Mucosa of descending colon (tissue), 3 donors: ENCODE measurements around the gene HS6ST3. TPM values are rescaled to one million over a fixed set of nuclear protein-coding genes. Genes with fewer than 3 reads are reported as not detected.

ENCODE experiments used
- ATAC-seq: fragments of 200-7000 bp; cut with Tn5 transposase; one replicate; pipeline ENCODE4 v1.9.1; 2020; ENCODE audit warnings: mild to moderate bottlenecking, moderate library complexity
- DNase-seq, 3 donors: peaks; one replicate each; pipeline ENCODE4 v3.0.0-alpha.2; 2020
- H3K36me3 ChIP-seq: fragments of 200-600 bp; one replicate; pipeline ENCODE4 v1.8.0; 2021; ENCODE audit warnings: low read depth, mild to moderate bottlenecking
- H3K4me1 ChIP-seq: fragments of 200-600 bp; one replicate; pipeline ENCODE4 v1.8.0; 2021; ENCODE audit warnings: low read depth, mild to moderate bottlenecking
- H3K4me3 ChIP-seq: fragments of 200-600 bp; one replicate; pipeline ENCODE4 v1.8.0; 2021; ENCODE audit warnings: mild to moderate bottlenecking
- H3K9me3 ChIP-seq: fragments of 200-600 bp; one replicate; pipeline ENCODE4 v1.8.0; 2021; ENCODE audit warnings: mild to moderate bottlenecking
- intact Hi-C, 2 donors: fragments of 100-400 bp; cut with DNase I in 1 of 2; cut with micrococcal nuclease in 1 of 2; formaldehyde crosslinking; loops; one replicate each; pipeline versions ENCODE4 v1.11.0 to v1.11.1; 2022; cut with DNase I, micrococcal nuclease
- total RNA-seq, 3 donors: library from RNA; stranded (reverse); fragmentation: NEBNext Ultra II Directional in 2 of 3; extraction: Animal tissue kit (Norgen Biotek cat#: 25700) in 2 of 3; gene quantifications; one replicate each; pipeline versions ENCODE4 v1.2.1 to v1.2.4, GENCODE V29; 2021 to 2023
- TF ChIP-seq, protein P1 (sequence below): fragments of 200-600 bp; IDR thresholded peaks from one replicate; pipeline ENCODE4 v1.8.0; 2022; ENCODE audit warnings: antibody characterized with exemption, mild to moderate bottlenecking
- donor health status: DM: no; HTN: no; CAD: no; lungs with moderate emphysema.
- donor health status: DM: no; HTN: no; CAD: no.
- donor health status: DM: no; HTN: yes; CAD: no.

Gene HS6ST3
- total RNA-seq, 3 donors from 2014 or later = 0.14 to 0.89 TPM; not detected in 1

DNA sequence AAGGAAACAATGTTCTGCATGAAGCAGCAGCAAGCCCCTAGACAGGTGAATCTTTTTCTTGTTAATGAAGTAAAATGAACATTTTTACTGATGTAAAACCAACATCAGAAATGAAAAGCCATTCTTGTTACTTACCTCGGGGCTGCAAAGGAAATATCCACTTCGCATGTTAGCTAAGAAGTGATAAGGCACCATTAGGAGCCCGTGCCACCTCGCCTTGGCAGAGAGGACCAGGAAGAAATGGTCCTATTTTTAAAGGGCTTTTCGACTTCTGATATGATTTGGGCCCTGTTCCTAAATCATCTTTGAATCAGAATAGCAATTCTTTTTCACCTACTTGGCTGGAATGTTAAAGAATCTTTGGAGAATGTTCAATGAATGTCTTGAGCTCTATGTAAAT is 721.1 kb downstream of the HS6ST3 start:
- DNase-seq = no peak
- Histone ChIP-seq H3K9me3 (no peaks in the 10 kb centered on the region), H3K4me3 (no peak overlapping the region), H3K4me1 (no peaks in the 10 kb centered on the region), H3K36me3 (no peaks in the 10 kb centered on the region)
- intact Hi-C loops = loop anchor here in 1 of 2 donors (10.0 kb wide), 1 partner anchor 796 kb away; no protein-coding TSS in a partner anchor
- ATAC-seq = no peak
- TF ChIP-seq, protein P1, sequence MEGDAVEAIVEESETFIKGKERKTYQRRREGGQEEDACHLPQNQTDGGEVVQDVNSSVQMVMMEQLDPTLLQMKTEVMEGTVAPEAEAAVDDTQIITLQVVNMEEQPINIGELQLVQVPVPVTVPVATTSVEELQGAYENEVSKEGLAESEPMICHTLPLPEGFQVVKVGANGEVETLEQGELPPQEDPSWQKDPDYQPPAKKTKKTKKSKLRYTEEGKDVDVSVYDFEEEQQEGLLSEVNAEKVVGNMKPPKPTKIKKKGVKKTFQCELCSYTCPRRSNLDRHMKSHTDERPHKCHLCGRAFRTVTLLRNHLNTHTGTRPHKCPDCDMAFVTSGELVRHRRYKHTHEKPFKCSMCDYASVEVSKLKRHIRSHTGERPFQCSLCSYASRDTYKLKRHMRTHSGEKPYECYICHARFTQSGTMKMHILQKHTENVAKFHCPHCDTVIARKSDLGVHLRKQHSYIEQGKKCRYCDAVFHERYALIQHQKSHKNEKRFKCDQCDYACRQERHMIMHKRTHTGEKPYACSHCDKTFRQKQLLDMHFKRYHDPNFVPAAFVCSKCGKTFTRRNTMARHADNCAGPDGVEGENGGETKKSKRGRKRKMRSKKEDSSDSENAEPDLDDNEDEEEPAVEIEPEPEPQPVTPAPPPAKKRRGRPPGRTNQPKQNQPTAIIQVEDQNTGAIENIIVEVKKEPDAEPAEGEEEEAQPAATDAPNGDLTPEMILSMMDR = no peak

- Histone ChIP-seq H3K4me3 (no peak overlapping the region), H3K4me1 (no peaks in the 10 kb centered on the region), H3K36me3 (no peaks in the 10 kb centered on the region), H3K9me3 (no peaks in the 10 kb centered on the region)
- DNase-seq (no peak), ATAC-seq (no peak)
- TF ChIP-seq, protein P1 = no peak
- intact Hi-C loops = loop anchor here in 1 of 2 donors (10.0 kb wide), 1 partner anchor 801 kb away; no protein-coding TSS in a partner anchor
Measured at GRCh38 chr13:96816261-96816660, 726.4 kb downstream of the HS6ST3 start.

DNA sequence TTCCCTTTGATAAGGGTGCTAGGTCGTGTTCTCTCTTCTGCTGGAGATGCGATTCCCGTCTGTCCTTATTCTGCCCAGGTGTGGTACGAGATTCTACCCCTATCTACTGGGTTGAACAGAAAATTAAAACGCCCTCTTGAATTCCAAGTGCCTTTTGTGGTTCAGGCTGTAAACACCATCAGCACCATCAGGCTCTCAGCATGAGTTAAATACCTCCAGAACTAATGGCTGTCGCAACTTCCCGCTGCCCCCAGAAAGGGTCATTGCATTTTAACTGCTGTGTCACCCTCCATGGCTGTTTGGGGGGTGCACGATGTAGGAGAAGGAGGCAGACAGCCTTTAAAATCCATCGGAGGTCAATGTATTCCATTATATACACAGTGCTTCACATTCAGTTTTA is 727.0 kb downstream of the HS6ST3 start:
- Histone ChIP-seq H3K4me1 (no peaks in the 10 kb centered on the region), H3K36me3 (no peaks in the 10 kb centered on the region), H3K9me3 (no peaks in the 10 kb centered on the region), H3K4me3 (no peak overlapping the region)
- TF ChIP-seq, protein P1 = no peak
- intact Hi-C loops = loop anchor here in 1 of 2 donors (10.0 kb wide), 1 partner anchor 802 kb away; no protein-coding TSS in a partner anchor
- no peak for ATAC-seq
- no peak for DNase-seq

DNA sequence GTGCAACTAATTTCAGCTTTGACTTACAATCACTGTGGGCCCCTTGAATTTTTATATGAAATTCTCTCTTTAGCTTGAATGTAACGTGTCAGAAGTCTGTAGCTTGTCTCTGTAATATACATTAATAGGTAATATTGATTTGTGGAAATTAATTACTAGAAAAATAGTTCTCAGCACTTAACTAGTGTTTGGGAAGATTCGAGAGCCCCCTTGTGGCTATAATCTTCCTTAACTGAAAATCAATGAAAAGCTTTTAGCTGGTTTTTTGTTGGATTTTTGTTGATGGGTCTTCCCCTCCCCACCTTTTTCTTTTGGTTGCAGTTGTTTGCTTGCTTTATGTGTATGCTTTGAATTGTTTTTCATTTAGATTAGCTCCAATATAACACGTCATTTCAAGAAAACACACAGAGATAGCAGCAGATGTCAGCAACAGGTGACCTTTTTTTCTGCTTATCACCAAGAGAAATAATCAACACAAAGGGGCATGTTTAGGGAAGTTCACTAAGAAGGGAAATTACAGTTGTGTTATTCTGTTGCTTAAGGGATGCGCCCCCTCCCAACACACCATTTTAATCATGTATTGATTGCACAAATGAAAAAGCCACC is 727.5 kb downstream of the HS6ST3 start:
- Histone ChIP-seq H3K9me3 (no peaks in the 10 kb centered on the region), H3K4me3 (no peak overlapping the region), H3K4me1 (no peaks in the 10 kb centered on the region), H3K36me3 (no peaks in the 10 kb centered on the region)
- ATAC-seq = no peak
- intact Hi-C loops = loop anchor here in 1 of 2 donors (10.0 kb wide), 1 partner anchor 803 kb away; no protein-coding TSS in a partner anchor
- TF ChIP-seq, protein P1 = no peak
- peak in 1 of 3 donors; percentile 16 for DNase-seq

GRCh38 chr13:96819375-96819774 is 729.5 kb downstream of the HS6ST3 start:
- DNase-seq = no peak
- ATAC-seq = no peak
- TF ChIP-seq, protein P1 = no peak
- Histone ChIP-seq H3K4me3 (no peak overlapping the region), H3K9me3 (no peaks in the 10 kb centered on the region), H3K4me1 (no peaks in the 10 kb centered on the region), H3K36me3 (no peaks in the 10 kb centered on the region)
- intact Hi-C loops = loop anchor here in 1 of 2 donors (10.0 kb wide), 1 partner anchor 805 kb away; no protein-coding TSS in a partner anchor
